Astrocyte (in vitro differentiated cells and primary cell): Measurements from ENCODE around the gene SEMA7A. TPM values are rescaled to one million over a fixed set of nuclear protein-coding genes. Genes with fewer than 3 reads are reported as not detected.

Experiments used
- DNase-seq: peaks from one replicate; pipeline ENCODE4 v3.0.0-alpha.2; 2010; ENCODE audit warnings: low read depth
- FAIRE-seq: peaks from 2 replicates; lab custom pipeline; 2011; peaks lifted over from hg19 to GRCh38; lab: Jason Lieb, UNC
- H2AFZ ChIP-seq: 2 replicates; pipeline ENCODE4 v1.6.0; 2012; ENCODE audit warnings: low read depth, low read length, inconsistent platforms
- H3K27ac ChIP-seq: 2 replicates; pipeline ENCODE4 v1.5.1; 2011; ENCODE audit warnings: low read depth, low read length, inconsistent platforms
- H3K27me3 ChIP-seq: 2 replicates; pipeline ENCODE4 v1.6.0; 2011; ENCODE audit warnings: low read length, inconsistent platforms; ENCODE audit not compliant: insufficient read depth
- H3K36me3 ChIP-seq: 2 replicates; pipeline ENCODE4 v1.5.1; 2011; ENCODE audit warnings: low read length, inconsistent platforms; ENCODE audit not compliant: insufficient read depth
- H3K4me1 ChIP-seq: 2 replicates; pipeline ENCODE4 v1.5.1; 2011; ENCODE audit warnings: low read length, inconsistent platforms; ENCODE audit not compliant: insufficient read depth
- H3K4me2 ChIP-seq: 2 replicates; pipeline ENCODE4 v1.6.0; 2012; ENCODE audit warnings: low read length, inconsistent platforms
- H3K4me3 ChIP-seq: 2 replicates; pipeline ENCODE4 v1.5.1; 2011; ENCODE audit warnings: low read depth, mild to moderate bottlenecking, low read length, inconsistent platforms; ENCODE audit not compliant: insufficient read depth
- H3K79me2 ChIP-seq: 2 replicates; pipeline ENCODE4 v1.6.0; 2012; ENCODE audit warnings: mild to moderate bottlenecking, low read length, inconsistent platforms; ENCODE audit not compliant: insufficient read depth
- H3K9ac ChIP-seq: 2 replicates; pipeline ENCODE4 v1.6.0; 2012; ENCODE audit warnings: mild to moderate bottlenecking, low read length, inconsistent platforms
- H3K9me3 ChIP-seq: 2 replicates; pipeline ENCODE4 v1.5.1; 2012; ENCODE audit warnings: low read depth, mild to moderate bottlenecking, low read length, inconsistent platforms; ENCODE audit not compliant: insufficient read depth
- H4K20me1 ChIP-seq: 2 replicates; pipeline ENCODE4 v1.6.0; 2012; ENCODE audit warnings: low read length, inconsistent platforms; ENCODE audit not compliant: insufficient read depth
- H3K27ac Mint-ChIP-seq: one replicate; pipeline ENCODE4 v1.8.0; 2021; ENCODE audit warnings: mild to moderate bottlenecking, mixed read lengths; ENCODE audit not compliant: unreplicated experiment
- H3K27me3 Mint-ChIP-seq: one replicate; pipeline ENCODE4 v1.8.0; 2021; ENCODE audit warnings: low read depth, mixed read lengths; ENCODE audit not compliant: unreplicated experiment
- H3K36me3 Mint-ChIP-seq: one replicate; pipeline ENCODE4 v1.8.0; 2021; ENCODE audit warnings: low read depth, mixed read lengths; ENCODE audit not compliant: unreplicated experiment
- H3K4me1 Mint-ChIP-seq: one replicate; pipeline ENCODE4 v1.8.0; 2021; ENCODE audit warnings: low read depth, mixed read lengths; ENCODE audit not compliant: unreplicated experiment
- H3K4me3 Mint-ChIP-seq: one replicate; pipeline ENCODE4 v1.8.0; 2021; ENCODE audit warnings: mild to moderate bottlenecking, moderate library complexity, mixed read lengths; ENCODE audit not compliant: unreplicated experiment
- H3K9me3 Mint-ChIP-seq: one replicate; pipeline ENCODE4 v1.8.0; 2021; ENCODE audit warnings: mild to moderate bottlenecking, mixed read lengths; ENCODE audit not compliant: unreplicated experiment
- EZH2 ChIP-seq: IDR thresholded peaks from 2 replicates; pipeline ENCODE4 v1.6.1; 2012; ENCODE audit warnings: mild to moderate bottlenecking, low read length, inconsistent platforms; ENCODE audit not compliant: insufficient read depth
- total RNA-seq: library from RNA; stranded (reverse); gene quantifications from 2 replicates; pipeline ENCODE4 v1.2.1, GENCODE V29; 2021
- TF ChIP-seq, protein P1 (sequence below): IDR thresholded peaks from 2 replicates; pipeline ENCODE4 v1.5.1; 2011; ENCODE audit warnings: low read depth, mild to moderate bottlenecking, inconsistent platforms, low read length, moderate library complexity; ENCODE audit not compliant: insufficient read depth

The SEMA7A gene
- total RNA-seq, 1 donor from 2014 or later = 26.7 TPM

GRCh38 chr15:74410502-74410901 lies 23.3 kb downstream of the SEMA7A start:
- Mint-ChIP-seq H3K4me3 (no peak overlapping the region), H3K27ac (no peak overlapping the region), H3K9me3 (no peaks in the 10 kb centered on the region), H3K4me1 (peaks cover 27% of the 10 kb centered on the region), H3K36me3 (peaks cover 16% of the 10 kb centered on the region), H3K27me3 (peaks cover 5% of the 10 kb centered on the region)
- Histone ChIP-seq H3K79me2 (peaks cover 51% of the 10 kb centered on the region), H3K4me3 (no peak overlapping the region), H3K27me3 (no peaks in the 10 kb centered on the region), H3K9me3 (no peaks in the 10 kb centered on the region), H3K9ac (no peak overlapping the region), H3K27ac (no peak overlapping the region), H2AFZ (no peak overlapping the region), H3K4me1 (peaks cover 47% of the 10 kb centered on the region), H3K36me3 (peaks cover 40% of the 10 kb centered on the region), H4K20me1 (peaks cover 26% of the 10 kb centered on the region), H3K4me2 (no peak overlapping the region)
- TF ChIP-seq, protein P1, sequence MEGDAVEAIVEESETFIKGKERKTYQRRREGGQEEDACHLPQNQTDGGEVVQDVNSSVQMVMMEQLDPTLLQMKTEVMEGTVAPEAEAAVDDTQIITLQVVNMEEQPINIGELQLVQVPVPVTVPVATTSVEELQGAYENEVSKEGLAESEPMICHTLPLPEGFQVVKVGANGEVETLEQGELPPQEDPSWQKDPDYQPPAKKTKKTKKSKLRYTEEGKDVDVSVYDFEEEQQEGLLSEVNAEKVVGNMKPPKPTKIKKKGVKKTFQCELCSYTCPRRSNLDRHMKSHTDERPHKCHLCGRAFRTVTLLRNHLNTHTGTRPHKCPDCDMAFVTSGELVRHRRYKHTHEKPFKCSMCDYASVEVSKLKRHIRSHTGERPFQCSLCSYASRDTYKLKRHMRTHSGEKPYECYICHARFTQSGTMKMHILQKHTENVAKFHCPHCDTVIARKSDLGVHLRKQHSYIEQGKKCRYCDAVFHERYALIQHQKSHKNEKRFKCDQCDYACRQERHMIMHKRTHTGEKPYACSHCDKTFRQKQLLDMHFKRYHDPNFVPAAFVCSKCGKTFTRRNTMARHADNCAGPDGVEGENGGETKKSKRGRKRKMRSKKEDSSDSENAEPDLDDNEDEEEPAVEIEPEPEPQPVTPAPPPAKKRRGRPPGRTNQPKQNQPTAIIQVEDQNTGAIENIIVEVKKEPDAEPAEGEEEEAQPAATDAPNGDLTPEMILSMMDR = no peak
- no peak for TF ChIP-seq EZH2
- no peak for FAIRE-seq
- no peak for DNase-seq

DNA sequence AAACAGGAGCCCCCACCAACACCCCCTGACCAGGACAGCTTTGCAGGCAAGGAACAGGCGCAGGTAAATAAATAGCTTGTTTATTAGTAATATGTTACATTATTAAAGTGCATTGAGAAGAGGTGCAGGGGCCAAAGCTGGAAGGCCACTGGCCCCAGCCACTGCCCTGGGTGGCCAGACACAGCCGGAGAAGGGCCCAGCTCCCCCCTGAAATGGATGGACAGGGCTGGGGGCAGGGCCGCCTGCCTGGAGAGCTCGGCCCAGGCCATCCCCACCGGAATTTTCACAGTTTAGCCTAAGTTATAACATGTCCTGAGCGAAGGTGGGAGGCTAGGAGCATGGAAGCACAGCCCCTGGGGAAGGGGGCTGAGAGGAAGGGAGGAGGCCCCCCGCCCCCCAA lies 24.5 kb downstream of the SEMA7A start:
- H3K27me3 ChIP-seq = no peaks in the 10 kb centered on the region
- no peak for DNase-seq
- H2AFZ ChIP-seq = no peak overlapping the region
- H3K4me3 Mint-ChIP-seq = no peak overlapping the region
- peaks cover 15% of the 10 kb centered on the region for H4K20me1 ChIP-seq
- H3K4me3 ChIP-seq = no peak overlapping the region
- peaks cover 29% of the 10 kb centered on the region for H3K36me3 ChIP-seq
- H3K4me2 ChIP-seq = no peak overlapping the region
- no peaks in the 10 kb centered on the region for H3K9me3 Mint-ChIP-seq
- no peak for FAIRE-seq
- peaks cover 5% of the 10 kb centered on the region for H3K27me3 Mint-ChIP-seq
- H3K79me2 ChIP-seq = peaks cover 38% of the 10 kb centered on the region
- no peaks in the 10 kb centered on the region for H3K9me3 ChIP-seq
- no peak overlapping the region for H3K9ac ChIP-seq
- peaks cover 49% of the 10 kb centered on the region for H3K4me1 ChIP-seq
- H3K36me3 Mint-ChIP-seq = peaks cover 12% of the 10 kb centered on the region
- peaks cover 27% of the 10 kb centered on the region for H3K4me1 Mint-ChIP-seq
- peak overlapping the region; percentile 85 for H3K27ac ChIP-seq
- TF ChIP-seq EZH2 = no peak
- TF ChIP-seq, protein P1 = no peak
- H3K27ac Mint-ChIP-seq = no peak overlapping the region

- no peak overlapping the region for H3K27ac Mint-ChIP-seq
- TF ChIP-seq, protein P1 = no peak
- no peak for TF ChIP-seq EZH2
- no peaks in the 10 kb centered on the region for H3K9me3 ChIP-seq
These were observed 24.9 kb downstream of the SEMA7A start for GRCh38 chr15:74408815-74409214.

More at GRCh38 chr15:74408815-74409214, 24.9 kb downstream of the SEMA7A start:
- Histone ChIP-seq H3K36me3 (peaks cover 25% of the 10 kb centered on the region), H3K27me3 (no peaks in the 10 kb centered on the region), H3K79me2 (peaks cover 34% of the 10 kb centered on the region), H2AFZ (no peak overlapping the region), H3K9ac (peak overlapping the region; percentile 64), H3K4me3 (no peak overlapping the region), H3K4me2 (peak overlapping the region; percentile 8), H3K4me1 (peaks cover 50% of the 10 kb centered on the region), H3K27ac (peak overlapping the region; percentile 85), H4K20me1 (peaks cover 11% of the 10 kb centered on the region)
- DNase-seq (no peak), FAIRE-seq (no peak)
- H3K36me3 Mint-ChIP-seq = peaks cover 9% of the 10 kb centered on the region
- no peak overlapping the region for H3K4me3 Mint-ChIP-seq
- H3K9me3 Mint-ChIP-seq = no peaks in the 10 kb centered on the region
- H3K27me3 Mint-ChIP-seq = peaks cover 5% of the 10 kb centered on the region
- peaks cover 27% of the 10 kb centered on the region for H3K4me1 Mint-ChIP-seq
